ENCODE data around the gene ZFP82. TPM values are rescaled to one million over a fixed set of nuclear protein-coding genes. Genes with fewer than 3 reads are reported as not detected.

The ZFP82 gene
- polyA plus RNA-seq, 1 donor from 2014 or later, result 19.7 TPM

DNA sequence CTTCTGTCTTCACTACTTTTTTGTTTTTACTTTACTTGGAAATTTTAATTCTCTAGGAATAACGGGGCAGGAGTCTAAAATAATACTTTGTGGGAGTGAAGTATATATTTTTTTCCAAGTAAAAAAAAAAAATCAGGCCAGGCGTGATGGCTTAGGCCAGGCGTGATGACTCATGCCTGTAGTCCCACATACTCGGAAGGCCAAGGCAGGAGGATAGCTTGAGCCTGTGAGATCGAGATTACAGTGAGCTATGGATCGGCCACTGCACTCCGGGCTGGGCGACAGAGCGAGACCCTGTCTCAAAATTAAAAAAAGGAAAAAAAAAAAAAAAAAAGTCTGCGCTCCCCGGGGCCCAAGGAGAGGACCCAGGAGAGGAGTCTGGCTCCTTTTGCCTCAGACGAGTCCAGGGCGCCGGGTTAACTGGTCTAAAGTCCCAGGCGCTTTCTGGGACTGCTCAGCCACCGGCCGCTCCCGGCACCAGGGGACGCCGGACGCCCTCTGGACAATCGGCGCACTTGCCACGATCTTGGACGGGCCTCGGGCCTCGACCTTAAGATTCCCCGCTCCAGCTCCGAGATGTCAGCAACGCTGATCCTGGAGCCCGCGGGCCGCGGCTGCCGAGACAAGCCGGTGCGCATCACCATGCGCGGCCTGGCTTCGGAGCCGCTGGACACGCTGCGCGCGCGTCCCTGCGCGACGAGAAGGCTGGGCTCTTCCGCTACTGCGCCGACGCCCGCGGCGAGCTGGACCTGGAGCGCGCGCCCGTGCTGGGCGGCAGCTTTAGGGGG lies 2.7 kb upstream of the ZFP82 start:
- Histone ChIP-seq H2AFZ (ENCODE audit: low read depth, low read length) (no peak overlapping the region), H3K4me2 (ENCODE audit: low read length) (no peak overlapping the region), H4K20me1 (ENCODE audit: insufficient read depth) (no peaks in the 10 kb centered on the region), H3K36me3 (ENCODE audit: insufficient read depth, low read length) (no peaks in the 10 kb centered on the region), H3K9me3 (ENCODE audit: low read length) (peaks cover 7% of the 10 kb centered on the region), H3K4me3 (ENCODE audit: low read length) (peak overlapping the region; percentile 40), H3F3A (ENCODE audit: insufficient read depth, low read length, poor library complexity, severe bottlenecking) (no peaks in the 10 kb centered on the region), H3K79me2 (replicated peaks; ENCODE audit: insufficient read depth, low read length) (peaks cover 12% of the 10 kb centered on the region), H3K9ac (ENCODE audit: low read length) (no peak overlapping the region), H3K27me3 (ENCODE audit: insufficient read depth, low read depth, low read length) (peaks cover 22% of the 10 kb centered on the region), H3K27ac (ENCODE audit: low read length) (no peak overlapping the region), H3K9me2 (ENCODE audit: insufficient read depth, low read length) (no peaks in the 10 kb centered on the region)
- no peak for TF ChIP-seq EP300 (conservative IDR thresholded peaks at IDR 0.05; ENCODE audit: poor library complexity, severe bottlenecking)
- no peak for TF ChIP-seq POLR2AphosphoS5 (IDR thresholded peaks at IDR 0.05)
- TF ChIP-seq, protein P1, sequence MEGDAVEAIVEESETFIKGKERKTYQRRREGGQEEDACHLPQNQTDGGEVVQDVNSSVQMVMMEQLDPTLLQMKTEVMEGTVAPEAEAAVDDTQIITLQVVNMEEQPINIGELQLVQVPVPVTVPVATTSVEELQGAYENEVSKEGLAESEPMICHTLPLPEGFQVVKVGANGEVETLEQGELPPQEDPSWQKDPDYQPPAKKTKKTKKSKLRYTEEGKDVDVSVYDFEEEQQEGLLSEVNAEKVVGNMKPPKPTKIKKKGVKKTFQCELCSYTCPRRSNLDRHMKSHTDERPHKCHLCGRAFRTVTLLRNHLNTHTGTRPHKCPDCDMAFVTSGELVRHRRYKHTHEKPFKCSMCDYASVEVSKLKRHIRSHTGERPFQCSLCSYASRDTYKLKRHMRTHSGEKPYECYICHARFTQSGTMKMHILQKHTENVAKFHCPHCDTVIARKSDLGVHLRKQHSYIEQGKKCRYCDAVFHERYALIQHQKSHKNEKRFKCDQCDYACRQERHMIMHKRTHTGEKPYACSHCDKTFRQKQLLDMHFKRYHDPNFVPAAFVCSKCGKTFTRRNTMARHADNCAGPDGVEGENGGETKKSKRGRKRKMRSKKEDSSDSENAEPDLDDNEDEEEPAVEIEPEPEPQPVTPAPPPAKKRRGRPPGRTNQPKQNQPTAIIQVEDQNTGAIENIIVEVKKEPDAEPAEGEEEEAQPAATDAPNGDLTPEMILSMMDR (IDR thresholded peaks at IDR 0.05; ENCODE audit: poor library complexity, severe bottlenecking), result no peak
- TF ChIP-seq TAF1 (IDR thresholded peaks at IDR 0.05; ENCODE audit: low read depth), result no peak
- no peak for TF ChIP-seq SMC3 (conservative IDR thresholded peaks at IDR 0.05; ENCODE audit: poor library complexity)
- TF ChIP-seq EZH2 (IDR thresholded peaks at IDR 0.05; ENCODE audit: borderline replicate concordance, insufficient read depth, low read length, poor library complexity, severe bottlenecking), result no peak
- no peak for TF ChIP-seq MXI1 (conservative IDR thresholded peaks at IDR 0.05; ENCODE audit: poor library complexity, severe bottlenecking)
- no peak for TF ChIP-seq RAD21 (conservative IDR thresholded peaks at IDR 0.05)
- TF ChIP-seq, protein P2, sequence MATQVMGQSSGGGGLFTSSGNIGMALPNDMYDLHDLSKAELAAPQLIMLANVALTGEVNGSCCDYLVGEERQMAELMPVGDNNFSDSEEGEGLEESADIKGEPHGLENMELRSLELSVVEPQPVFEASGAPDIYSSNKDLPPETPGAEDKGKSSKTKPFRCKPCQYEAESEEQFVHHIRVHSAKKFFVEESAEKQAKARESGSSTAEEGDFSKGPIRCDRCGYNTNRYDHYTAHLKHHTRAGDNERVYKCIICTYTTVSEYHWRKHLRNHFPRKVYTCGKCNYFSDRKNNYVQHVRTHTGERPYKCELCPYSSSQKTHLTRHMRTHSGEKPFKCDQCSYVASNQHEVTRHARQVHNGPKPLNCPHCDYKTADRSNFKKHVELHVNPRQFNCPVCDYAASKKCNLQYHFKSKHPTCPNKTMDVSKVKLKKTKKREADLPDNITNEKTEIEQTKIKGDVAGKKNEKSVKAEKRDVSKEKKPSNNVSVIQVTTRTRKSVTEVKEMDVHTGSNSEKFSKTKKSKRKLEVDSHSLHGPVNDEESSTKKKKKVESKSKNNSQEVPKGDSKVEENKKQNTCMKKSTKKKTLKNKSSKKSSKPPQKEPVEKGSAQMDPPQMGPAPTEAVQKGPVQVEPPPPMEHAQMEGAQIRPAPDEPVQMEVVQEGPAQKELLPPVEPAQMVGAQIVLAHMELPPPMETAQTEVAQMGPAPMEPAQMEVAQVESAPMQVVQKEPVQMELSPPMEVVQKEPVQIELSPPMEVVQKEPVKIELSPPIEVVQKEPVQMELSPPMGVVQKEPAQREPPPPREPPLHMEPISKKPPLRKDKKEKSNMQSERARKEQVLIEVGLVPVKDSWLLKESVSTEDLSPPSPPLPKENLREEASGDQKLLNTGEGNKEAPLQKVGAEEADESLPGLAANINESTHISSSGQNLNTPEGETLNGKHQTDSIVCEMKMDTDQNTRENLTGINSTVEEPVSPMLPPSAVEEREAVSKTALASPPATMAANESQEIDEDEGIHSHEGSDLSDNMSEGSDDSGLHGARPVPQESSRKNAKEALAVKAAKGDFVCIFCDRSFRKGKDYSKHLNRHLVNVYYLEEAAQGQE (IDR thresholded peaks at IDR 0.05; ENCODE audit: borderline replicate concordance), result no peak

DNA sequence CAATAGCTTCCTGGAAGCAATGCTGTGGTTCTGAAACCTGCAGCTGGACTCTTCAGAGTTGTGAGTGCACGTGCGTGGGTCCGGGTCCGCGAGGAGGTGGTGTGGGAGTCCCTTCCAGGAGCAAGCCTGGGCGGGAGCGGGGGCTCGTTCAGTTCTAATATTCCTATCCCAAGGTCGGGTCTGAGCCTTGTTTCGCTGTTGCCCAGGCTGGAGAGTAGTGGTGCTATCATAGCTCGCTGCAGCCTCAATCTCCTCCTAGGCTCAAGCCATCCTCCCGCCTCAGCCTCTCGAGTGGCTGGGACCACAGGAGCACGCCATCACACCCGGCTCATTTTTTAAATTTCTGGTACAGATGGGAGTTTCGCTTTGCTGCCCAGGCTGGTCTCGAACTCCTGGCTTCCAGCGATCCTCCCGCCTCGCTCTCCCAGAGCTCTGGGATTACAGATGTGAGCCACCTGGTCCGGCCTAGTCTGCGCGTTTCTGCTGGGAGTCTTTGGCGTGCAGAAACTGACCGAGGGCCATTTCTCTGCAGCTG lies 625 bp downstream of the ZFP82 start:
- no peaks in the 10 kb centered on the region for H3K9me2 ChIP-seq (ENCODE audit: insufficient read depth, low read length)
- H3K36me3 ChIP-seq (ENCODE audit: insufficient read depth, low read length), result no peaks in the 10 kb centered on the region
- H2AFZ ChIP-seq (ENCODE audit: low read depth, low read length), result peak overlapping the region; percentile 94
- peak overlapping the region; percentile 88 for H3K9ac ChIP-seq (ENCODE audit: low read length)
- peaks cover 9% of the 10 kb centered on the region for H3K9me3 ChIP-seq (ENCODE audit: low read length)
- peaks cover 22% of the 10 kb centered on the region for H3K27me3 ChIP-seq (ENCODE audit: insufficient read depth, low read depth, low read length)
- peak overlapping the region; percentile 83 for H3K27ac ChIP-seq (ENCODE audit: low read length)
- TF ChIP-seq RAD21 (conservative IDR thresholded peaks at IDR 0.05), result no peak
- TF ChIP-seq, protein P1 (IDR thresholded peaks at IDR 0.05; ENCODE audit: poor library complexity, severe bottlenecking), result no peak
- TF ChIP-seq MXI1 (conservative IDR thresholded peaks at IDR 0.05; ENCODE audit: poor library complexity, severe bottlenecking), result no peak
- TF ChIP-seq TAF1 (IDR thresholded peaks at IDR 0.05; ENCODE audit: low read depth), result no peak
- TF ChIP-seq POLR2AphosphoS5 (IDR thresholded peaks at IDR 0.05), result no peak
- TF ChIP-seq, protein P2 (IDR thresholded peaks at IDR 0.05; ENCODE audit: borderline replicate concordance), result no peak
- TF ChIP-seq EZH2 (IDR thresholded peaks at IDR 0.05; ENCODE audit: borderline replicate concordance, insufficient read depth, low read length, poor library complexity, severe bottlenecking), result no peak
- no peak for TF ChIP-seq EP300 (conservative IDR thresholded peaks at IDR 0.05; ENCODE audit: poor library complexity, severe bottlenecking)
- no peak for TF ChIP-seq SMC3 (conservative IDR thresholded peaks at IDR 0.05; ENCODE audit: poor library complexity)
- H3F3A ChIP-seq (ENCODE audit: insufficient read depth, low read length, poor library complexity, severe bottlenecking), result no peaks in the 10 kb centered on the region
- no peaks in the 10 kb centered on the region for H4K20me1 ChIP-seq (ENCODE audit: insufficient read depth)
- peak overlapping the region; percentile 53 for H3K4me2 ChIP-seq (ENCODE audit: low read length)
- peaks cover 30% of the 10 kb centered on the region for H3K79me2 ChIP-seq (replicated peaks; ENCODE audit: insufficient read depth, low read length)
- peak overlapping the region; percentile 80 for H3K4me3 ChIP-seq (ENCODE audit: low read length)

Measured in neural cell (in vitro differentiated cells).